Hindlimb muscle (tissue), 1 donor: ENCODE measurements around the gene CEBPZOS. TPM values are rescaled to one million over a fixed set of nuclear protein-coding genes. Genes with fewer than 3 reads are reported as not detected.
"Not testable (repeated sequence)": the region's sequence is repeated elsewhere in the genome, so short reads cannot be mapped to it uniquely, and the experiment has no call there.

ENCODE experiments used
- DNase-seq: peaks from one replicate; pipeline ENCODE4 v3.0.0-alpha.2; 2013
- polyA plus RNA-seq: library from polyadenylated mRNA; unstranded; fragments of 120-200 nt; gene quantifications from one replicate; pipeline ENCODE4 v1.2.1, GENCODE V29; 2013; ENCODE audit not compliant: insufficient read length

CEBPZOS gene
- polyA plus RNA-seq, 1 donor, result 34.3 TPM

- DNase-seq, result no peak
These were observed 5.0 kb upstream of the CEBPZOS start for GRCh38 chr2:37191253-37191652.

DNA sequence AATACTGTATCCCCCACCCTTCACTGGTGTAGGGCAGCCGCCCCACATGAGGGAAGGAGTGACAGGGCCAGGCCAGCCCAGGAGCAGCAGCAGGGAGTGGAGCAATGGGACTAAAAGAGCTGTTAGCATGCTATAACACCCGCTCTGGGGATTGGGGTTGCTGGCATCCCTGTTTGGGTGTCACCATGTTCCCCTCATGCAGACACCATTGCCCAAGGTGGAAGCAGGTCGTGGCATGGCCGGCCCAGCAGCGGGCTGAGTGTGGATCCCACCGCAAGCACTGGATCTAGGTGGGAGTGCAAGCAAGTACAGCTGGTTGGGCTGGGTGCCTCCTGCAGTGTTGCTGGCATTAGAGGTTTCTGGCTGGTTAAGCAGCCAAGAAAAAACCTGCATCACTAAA, 4.5 kb upstream of the CEBPZOS start:
- DNase-seq, result no peak

GRCh38 chr2:37192551-37192950, 3.7 kb upstream of the CEBPZOS start:
- no peak for DNase-seq

DNA sequence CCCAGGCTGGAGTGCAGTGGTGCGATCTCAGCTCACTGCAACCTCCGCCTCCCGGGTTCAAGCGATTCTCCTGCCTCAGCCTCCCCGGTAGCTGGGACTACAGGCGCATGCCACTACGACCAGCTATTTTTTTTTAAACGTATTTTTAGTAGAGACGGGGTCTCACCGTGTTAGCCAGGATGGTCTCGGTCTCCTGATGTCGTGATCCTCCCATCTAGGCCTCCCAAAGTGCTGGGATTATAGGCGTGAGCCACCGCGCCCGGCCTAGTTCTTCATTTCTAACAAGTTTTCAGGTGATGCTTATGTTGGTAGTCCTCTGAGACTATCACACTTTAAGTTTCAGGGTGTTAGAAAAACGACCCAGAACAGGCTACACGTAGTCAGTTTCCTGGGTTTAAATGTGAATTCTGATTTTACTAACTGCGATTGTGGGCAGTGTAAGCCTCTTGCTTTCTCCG, 405 bp upstream of the CEBPZOS start:
- DNase-seq, result not testable (repeated sequence)

GRCh38 chr2:37198681-37199065, 2.4 kb downstream of the CEBPZOS start:
- no peak for DNase-seq

GRCh38 chr2:37201208-37201607, 4.9 kb downstream of the CEBPZOS start:
- no peak for DNase-seq

DNA sequence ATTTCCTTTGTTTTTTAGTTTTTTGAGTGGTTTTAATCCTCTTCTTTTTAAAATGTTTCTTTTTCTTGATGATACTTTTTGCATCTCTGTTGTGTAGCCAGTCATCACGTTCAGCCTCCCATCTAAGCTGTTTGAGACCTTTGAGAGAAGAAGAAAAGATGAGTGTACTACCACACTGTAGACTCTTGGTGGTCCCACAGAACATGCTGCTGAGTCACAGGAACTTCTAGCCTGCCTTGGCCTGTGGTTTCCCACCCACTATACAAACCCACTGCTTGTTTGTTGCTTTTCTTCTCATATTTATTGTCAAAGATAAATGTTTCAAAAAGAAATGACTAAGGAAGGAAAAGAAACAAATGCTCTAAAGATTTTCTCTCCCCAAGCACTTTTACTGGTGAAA, 5.5 kb downstream of the CEBPZOS start:
- DNase-seq, result no peak

GRCh38 chr2:37203708-37204107, 7.4 kb downstream of the CEBPZOS start:
- DNase-seq, result no peak

- DNase-seq, result not testable (repeated sequence)
These were observed 8.9 kb downstream of the CEBPZOS start for GRCh38 chr2:37205071-37205661.

DNA sequence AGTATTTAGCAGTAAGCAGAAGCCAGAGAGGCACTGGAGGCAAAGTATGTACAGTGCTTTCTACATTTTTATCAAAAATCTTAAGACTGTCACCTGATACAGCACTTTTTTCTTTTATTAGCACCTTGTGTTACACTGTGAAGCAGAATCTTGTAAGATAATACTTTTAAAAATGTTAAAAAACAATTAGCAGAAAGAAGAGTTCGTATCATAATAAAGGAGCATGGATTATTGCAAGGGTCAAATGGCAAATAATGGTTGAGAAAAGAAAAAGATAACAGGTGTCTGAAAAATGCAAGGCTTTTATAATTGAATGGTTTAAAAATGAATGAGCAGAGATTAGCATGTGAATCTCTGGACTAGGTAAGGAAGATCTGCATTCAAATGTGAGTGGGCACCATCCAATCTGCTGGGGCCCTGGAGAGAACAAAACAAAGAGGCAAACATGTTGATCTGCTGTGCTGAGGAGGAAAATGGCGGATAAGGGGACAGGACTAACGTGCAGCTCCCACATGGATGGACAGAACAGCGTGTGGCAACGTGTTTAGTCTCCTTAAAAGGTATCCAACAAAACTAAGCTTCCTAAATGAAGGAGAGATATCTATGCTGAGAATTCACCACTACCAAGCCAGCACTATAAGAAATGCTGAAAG, 9.5 kb downstream of the CEBPZOS start:
- no peak for DNase-seq

GRCh38 chr2:37206760-37207159, 10.5 kb downstream of the CEBPZOS start:
- not testable (repeated sequence) for DNase-seq

- DNase-seq, result no peak
These were observed 14.9 kb downstream of the CEBPZOS start for GRCh38 chr2:37211212-37211611.

- DNase-seq, result no peak
These were observed 15.6 kb downstream of the CEBPZOS start for GRCh38 chr2:37211939-37212338.

- no peak for DNase-seq
These were observed 19.0 kb downstream of the CEBPZOS start for GRCh38 chr2:37215250-37215649.

DNA sequence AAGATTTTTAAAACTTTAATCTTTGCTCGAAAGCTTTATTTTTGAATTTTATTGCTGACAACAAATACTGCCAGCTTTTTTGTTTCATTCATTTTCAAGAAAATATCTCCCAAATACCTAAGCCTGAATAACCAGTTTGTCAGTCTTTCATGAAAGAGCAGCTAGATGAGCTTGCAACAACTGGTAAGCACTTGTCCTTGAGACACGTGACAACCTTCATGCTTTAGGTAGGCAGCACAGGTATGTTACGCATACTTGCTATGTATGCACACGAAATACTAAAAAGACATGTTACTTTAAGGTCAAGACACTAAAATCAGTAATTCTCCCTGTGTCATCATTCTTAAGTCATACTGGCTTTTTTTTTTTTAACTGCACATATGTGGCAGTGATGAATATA, 22.8 kb downstream of the CEBPZOS start:
- no peak for DNase-seq

- DNase-seq, result no peak
These were observed 26.8 kb downstream of the CEBPZOS start for GRCh38 chr2:37223131-37223530.

DNA sequence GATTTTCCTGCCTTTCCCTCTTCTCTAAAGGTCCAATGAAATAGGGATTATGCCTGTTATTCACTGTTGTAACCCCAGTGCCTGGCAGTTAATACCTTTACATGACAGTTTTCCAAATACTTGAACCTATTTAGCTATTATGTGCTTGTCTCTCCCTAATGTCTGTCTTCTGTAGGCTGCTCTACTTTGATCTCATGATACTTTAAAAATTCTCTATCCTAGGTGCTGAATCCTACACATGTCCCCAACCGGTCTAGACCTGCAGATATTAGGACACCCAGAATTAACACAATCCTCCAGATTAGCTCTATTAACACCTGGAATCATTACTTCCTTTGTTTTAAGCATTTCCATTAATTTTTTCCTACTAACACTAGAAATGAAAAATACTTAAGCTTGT, 27.8 kb downstream of the CEBPZOS start:
- no peak for DNase-seq

GRCh38 chr2:37225129-37225528, 28.8 kb downstream of the CEBPZOS start:
- not testable (repeated sequence) for DNase-seq

DNA sequence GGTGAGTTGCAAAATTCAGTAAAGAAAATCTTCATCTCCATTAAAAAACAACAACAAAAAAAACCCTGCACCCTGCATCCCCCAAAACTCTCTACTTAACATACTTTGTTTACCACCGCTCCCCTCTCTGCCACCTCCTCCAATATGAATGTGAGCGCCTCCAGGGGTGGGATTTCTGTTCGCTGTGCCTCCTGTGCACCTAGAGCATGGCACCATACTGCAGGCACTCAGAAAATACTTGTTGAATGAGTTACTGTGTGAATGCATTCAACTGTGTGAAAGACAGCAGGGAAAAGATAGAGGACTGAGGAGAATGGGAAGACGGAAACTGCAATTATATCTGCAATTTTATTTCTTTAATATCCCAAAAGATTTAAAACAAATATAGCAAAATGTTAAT, 30.6 kb downstream of the CEBPZOS start:
- no peak for DNase-seq

DNA sequence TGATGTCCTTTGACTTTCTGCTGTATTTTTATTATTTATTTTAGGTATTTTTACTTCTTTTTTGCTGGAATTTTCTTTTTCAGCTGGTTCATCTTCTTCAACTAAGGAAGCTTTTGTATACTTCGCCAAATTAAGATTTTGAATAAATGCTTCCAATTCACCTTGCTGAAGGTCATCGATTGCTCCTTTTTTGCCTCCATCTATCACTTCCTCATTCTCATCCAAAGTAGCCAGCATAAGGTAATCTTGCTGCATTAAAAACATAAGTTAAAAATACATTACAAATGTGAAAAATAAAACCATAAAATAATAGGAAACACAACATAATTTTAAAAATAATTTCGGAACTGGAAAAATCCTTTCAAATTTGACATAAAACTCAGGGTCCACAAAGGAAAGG, 32.5 kb downstream of the CEBPZOS start:
- DNase-seq, result no peak

DNA sequence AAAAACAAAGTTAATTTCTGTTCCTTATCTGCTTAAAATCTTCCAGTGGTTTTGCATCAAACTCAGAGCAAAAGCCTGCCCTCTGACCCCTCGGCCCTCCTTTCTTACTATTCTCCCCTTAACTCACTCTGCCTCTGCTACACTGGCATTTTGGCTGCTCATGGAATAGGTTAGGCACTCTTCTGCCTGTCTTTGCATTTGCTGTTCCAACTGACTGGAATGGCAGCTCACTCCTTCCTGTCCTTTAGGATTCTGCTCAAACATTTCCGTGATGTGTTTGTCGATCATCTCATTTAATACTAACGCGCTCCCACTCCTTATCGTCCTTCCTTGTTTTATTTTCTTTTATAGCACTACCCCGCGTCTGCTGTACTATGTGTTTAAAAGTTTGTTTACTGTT, 34.3 kb downstream of the CEBPZOS start:
- peak; percentile 11 for DNase-seq

GRCh38 chr2:37231241-37232130, 35.2 kb downstream of the CEBPZOS start, which contains the start of the genes CEBPZ and NDUFAF7:
TSS of gene CEBPZ (minus strand) at chr2:37231596. CDS start at chr2:37231567, 29 bp downstream.
TSS of gene NDUFAF7 (plus strand) at chr2:37231658. CDS start at chr2:37231706, 48 bp downstream.
- peak; percentile 95 for DNase-seq
